ENCODE results near the gene EHD4.

The EHD4 gene

DNA sequence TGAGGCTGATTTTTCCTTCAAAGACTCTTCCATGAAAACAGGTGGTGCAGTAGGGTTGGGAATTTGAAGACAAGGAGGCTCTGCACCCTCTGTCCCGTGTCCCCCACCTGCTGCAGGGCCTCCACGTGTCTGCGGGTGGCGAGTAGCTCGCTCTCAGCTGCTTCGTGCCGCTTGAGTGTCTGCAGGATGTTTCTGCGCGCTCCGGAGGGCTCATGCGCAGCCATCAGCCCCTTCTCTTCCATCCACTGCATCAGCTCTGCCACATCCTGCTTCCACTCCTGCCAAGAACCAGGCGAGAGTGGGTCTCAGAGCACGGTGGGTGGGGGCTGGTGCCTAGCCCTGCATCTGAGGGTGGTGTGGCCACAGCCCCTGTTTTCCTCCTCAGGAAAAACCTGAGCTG lies 96.3 kb downstream of the EHD4 start:
- no peak for DNase-seq

DNA sequence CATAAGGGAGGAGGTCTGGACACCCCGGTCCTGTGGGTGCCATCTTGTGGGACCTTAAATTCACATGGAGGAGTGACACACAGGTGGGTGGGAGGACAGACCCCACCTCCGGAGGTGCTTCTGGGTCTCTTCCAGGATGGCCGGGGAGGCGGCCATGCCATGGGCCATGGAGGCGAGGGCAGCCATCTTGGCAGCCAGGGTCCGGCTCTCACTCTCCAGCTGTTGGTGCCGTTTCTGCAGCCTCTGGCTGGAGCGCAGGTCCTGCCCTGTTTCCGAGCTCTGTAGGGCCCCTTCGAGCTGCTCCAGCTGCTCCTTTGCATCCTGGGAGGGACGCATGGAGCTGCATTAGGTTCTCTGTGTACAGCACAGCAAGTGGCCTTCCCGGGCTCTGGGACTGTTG lies 97.6 kb downstream of the EHD4 start:
- no peak for DNase-seq

DNA sequence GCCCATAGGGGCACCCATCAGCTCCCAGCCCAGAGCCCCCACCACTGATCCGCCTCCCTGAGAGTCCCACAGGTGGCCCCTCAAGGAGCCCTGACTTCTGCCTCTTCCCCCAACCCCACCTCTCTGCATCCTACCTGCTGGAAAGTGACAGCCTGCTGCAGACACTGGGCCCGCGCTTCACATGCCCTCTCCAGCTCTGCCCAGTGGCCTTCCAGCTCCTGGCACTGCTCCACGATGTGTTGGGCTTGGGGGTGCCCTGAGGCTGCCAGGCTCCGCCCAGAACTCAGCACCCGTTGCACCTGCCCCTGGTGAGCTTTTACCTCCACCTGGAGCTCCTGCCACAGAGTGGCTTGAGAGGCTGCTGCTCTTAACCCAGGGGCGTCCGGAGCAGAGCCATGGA lies 98.6 kb downstream of the EHD4 start:
- no peak for DNase-seq

DNA sequence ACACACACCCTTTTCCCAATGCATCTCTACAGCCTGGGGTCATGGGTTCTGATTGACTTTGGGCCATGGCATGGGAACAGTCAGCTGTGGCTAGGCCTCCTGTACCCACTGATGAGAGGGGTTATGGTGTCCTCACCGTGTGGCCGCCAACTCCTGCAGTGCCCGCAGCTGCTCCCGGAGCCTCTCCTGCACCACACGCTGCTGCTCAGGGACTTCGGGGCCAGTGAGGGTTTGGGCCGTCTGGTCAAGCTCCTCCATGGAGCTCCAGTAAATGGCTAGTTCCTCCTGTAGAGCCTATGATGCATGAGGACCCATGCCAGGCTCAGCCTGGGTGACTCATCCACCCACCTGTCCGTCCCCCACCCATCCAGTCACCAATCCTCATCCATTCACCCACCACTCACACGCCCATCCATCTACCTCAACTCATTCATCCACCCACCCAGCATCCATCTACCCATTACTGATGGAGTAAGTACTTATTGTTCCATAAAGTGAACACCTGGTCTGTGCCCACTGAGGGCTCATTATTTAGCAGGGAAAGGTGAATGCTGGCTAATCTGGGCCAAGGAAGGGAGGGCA lies 100.1 kb downstream of the EHD4 start:
- DNase-seq: no peak

DNA sequence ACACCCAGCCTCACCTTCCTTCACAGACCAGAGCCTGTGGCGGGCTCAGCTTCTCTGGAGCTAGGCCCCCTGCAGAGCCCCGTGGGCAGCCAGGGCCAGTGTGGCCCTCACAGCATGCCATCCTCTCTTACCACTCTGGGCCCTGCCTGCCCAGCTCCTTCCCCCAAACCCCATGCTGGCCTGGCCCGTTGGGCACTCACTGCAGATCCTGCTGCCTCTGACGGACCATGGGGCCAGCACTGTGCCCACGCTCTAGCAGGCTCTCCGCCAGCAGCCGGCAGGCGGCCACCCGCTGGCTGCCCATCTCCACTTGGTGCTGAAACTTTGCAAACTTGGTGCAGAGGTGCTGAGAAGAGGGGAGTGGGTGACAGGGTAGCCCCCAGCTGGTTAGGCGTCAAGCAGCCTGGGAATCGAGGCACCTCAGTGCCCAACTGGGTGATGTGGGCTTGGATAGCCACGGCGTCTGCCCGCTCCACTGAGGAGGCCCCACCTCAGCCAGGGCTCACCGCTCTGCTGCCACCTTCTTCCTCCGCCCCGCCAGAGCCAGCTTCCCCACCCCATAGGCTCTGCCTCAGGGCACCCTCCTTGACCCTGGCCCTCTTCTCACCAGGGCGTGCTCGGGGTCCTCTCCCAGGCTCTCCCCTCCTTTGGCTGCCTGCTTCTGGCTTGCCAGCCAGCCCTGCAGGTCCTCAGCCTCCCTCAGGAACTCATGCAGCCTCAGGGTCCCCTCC lies 101.0 kb downstream of the EHD4 start:
- no peak for DNase-seq

DNA sequence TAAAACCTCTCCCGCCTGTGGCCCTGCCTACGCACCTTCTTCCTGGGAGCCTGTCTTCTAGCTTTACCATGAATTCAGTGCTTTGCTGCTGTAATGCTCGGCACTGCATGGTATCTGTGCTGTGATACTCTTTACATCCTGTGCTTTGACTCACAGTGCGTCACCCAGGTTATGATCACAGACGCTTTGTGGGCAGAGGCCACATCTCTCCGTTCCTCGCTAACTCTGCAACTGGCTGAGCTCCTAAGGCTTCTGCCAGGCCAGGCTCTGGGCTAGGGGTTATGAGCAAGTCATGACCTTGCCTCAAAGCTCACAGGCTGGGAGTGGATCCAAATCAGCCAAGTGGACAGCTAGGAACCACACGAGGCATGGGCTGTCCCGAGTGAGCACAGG lies 101.7 kb downstream of the EHD4 start:
- peak; percentile 43 for DNase-seq

DNA sequence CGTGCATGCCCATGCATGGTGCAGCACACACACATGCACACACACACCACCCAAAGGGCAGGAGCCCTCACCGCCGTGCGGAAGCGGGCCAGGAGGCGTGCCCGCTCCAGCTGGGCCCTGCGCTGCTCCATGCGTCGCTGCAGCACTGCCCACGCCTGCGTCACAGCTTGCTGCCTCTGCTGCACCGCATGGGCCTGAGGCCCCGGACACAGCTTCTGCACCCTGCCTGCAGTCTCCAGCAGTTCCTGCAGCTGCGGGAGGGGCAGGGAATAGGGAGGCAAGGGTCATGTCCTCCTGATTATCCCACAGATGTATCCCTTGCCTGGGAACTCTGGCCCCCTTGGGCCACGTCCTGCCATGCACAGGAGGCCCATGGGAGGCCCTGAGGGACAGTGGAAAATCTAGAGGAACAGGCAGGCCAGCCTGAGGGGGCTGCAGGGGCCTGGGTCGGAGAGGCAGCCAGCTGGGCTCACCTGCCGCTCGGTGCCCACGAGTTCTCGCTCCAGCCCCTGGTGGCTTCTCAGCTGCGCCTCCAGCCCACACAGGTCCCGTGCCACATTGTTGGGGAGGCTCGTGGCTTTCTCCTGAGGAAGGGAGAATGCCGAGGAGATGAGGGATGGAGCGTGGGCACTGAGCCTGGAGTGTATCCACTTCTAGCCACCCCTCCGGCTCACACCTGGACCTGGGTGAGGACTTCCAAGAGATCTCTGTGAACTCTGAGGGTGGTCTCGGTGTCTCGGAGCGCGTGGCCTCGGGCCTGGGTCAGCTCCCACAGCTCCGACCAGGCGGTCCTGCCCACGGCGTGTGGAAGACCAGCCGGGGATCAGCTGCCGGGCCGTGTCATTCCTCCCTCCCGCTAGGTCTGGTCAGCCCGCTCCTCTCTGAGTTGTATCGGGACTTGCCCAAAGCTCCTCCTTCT lies 102.3 kb downstream of the EHD4 start:
- no peak for DNase-seq

DNA sequence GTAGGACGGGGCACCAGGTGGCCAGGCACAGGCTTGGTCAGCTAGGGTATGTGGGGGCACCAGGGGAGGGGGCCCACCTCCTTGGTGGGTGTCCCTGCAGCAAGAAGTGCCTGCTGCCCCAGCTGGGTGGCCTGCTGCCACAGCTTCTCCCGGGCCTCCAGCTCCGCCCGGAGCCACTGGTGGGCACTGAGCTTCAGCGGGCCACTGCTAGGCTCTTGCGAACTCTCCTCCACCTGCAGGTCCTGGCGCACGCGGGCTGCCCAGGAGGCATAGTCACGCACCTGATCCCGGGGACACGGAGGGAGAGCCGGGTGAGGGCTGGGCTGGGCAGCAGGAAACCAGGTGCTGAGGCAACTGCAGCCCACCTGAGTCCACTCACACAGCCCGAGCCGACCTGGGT lies 104.0 kb downstream of the EHD4 start:
- DNase-seq: no peak

DNA sequence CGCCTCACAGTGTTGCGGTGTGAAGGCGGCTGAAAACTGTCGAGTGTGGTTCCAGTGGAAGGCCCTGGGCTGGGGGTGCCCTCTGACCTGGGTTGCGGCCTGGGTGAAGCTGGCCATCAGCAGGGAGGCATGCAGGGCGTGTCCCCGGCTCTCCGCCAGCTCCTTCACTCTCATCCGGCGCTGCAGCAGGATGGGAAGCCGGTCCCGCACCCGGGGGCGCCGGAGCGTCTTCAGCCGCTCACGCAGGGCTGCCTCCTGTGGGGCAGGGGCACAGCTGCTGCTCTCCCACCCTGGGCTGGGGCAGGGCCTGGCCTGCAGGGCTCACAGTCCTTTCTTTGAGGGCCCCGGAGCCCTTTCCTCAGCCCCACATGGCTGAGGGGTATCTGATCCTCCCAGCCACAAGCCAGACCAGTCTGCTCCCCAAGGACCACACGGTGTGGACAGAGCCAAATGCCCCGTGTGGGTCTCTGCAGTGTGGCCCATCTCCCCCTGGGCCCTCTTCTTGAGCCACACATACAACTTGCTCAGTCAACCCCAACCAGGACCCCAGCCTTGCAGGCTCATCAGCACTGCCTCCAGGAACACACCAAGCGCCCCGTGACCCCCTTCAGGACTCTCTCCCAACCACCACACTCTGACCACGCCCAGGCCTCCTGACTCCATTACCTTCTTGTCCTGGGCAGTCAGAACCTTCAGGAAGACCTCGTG lies 105.3 kb downstream of the EHD4 start:
- DNase-seq: no peak

DNA sequence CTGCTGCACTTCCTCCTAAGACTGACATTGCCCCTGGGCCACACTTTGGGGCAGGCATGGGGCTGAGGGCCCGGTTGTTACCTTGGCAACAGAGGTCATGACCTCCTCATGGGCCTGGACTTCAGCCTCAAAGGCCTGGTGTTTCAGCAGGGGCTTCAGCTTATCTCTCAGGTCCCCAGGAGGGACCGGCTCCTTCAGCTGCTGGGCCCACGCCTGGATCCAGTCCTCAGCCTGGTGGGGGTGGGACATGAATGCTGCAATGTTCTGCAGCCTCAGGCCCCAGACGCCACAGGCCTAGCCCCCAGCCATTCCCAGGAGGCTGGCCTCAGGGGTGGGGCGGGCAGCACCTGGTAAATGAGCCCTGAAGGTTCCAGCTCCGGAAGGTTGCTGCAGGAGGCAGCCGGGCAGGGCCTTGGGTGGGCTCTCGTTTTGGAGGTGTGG lies 106.1 kb downstream of the EHD4 start:
- no peak for DNase-seq

DNA sequence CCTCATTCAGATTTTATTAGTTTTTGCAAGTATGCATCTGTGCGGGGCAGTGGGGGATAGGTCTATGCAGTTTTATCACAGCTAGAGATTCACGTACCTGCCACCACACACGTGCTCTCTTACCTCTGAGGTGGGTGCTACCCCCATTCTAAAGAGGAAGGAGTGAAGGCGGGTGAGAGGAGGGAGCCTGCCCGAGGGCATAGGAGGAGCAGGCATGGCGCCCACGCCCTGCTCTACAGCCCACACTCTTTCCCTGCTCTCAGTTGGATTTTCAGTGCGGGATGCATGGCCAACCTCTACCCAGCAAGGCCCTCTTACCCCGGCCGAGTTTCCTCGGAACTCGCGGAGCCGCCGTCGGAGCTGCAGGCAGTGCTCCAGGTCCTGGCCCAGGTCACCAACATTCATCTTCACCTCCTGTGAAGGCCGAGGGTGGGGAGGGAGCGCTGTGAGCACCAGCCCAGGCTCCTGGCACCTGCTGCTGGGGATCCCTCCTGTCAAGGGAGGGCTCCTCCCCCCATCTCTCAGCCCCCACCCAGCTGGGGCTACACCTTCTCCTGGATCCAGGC lies 106.8 kb downstream of the EHD4 start:
- DNase-seq: no peak

DNA sequence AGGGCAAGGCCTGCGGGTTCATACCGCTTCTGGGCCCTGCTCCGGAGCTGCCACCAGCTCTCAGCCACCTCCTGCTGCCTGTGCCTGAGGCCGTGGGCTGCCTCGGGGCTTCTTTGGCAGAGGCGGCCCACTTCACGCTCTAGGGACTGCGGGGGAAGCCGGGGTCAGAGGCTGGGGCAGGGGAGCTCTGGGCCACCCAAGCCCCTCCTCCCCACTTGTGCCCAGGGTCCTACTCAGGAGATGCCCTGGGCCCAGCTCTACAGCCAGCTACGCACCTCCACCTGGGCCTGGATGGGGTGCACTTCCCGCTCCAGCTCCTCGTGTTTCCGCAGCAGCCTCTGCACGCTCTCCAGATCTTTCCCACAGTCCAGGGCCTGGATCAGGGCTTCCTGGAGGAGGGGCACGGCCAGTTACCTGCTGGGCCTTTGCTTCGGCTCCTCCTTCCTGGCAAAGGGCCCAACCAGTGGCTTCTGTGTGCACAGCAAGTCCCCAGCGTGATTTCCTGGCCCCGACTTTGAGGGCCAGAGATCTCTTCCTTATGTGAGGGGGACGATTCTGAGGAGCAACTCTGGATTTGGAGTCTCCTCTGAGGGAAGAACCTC lies 109.7 kb downstream of the EHD4 start:
- no peak for DNase-seq

DNA sequence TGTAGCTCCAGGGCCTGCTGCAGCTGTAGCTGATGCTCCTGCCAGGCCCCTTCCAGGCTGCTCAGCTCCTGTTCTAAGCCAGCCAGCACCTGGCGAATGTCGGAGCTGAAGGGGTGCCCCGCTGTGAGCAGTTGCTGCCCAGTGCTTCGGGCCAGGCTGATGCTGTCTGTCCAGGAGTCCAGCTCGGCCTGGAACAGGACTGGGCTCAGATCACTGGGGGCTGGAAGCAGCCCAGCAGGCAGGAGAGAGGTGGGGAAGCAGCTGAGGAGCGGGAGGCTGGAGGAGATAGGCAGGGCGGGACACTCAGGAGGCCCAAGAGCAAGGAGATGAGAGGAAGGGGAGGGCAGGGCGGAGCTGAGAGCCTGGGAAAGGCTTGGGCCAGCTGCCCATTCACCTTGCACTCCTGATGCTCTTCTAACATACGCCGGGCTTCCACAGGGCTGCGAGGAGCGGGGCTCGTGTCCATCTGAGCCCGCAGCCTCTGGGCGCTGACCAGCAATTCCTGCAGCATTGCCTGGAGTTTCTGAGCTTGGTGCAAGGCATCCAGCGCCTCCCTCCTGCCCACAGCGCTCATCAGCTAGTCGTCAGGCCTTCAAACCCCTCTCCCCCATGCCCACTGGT lies 110.5 kb downstream of the EHD4 start:
- DNase-seq: no peak

DNA sequence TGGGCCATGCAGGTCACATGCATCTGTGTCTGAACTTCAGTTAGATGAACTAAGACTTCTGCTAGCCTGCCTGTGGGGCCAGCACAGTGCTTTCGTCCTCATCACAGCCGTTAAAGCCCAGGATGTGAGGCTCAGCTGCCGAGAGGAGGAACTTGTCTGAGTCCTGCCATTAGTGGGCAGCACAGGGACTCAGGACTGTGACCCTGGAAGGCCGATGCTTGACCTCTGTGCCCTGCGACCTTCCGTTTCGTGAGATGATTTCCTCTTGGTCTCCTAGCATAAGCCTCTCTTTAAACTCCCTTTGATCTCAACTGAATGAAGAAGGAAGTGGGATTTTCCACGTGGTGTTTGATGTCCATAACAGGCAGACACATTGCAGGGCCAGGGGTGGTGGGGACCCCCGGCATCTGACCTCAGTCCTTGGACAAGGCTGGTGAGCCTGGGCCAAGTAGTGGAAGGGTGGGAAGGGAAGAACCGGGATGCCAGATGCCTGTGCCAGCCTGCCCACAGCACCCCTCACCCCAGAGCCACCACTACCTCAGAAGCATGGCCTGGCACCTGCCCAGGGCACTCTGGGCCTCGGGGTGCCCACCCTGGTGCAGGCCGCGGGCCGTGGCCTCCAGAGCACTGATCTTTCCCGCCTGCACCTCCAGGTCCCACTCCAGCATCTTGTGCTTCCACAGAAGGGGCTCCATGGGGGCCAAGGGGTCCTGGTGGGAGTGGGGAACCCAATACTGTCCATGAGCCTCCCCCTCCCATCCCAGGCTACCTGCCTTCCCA lies 112.1 kb downstream of the EHD4 start:
- DNase-seq: no peak

DNA sequence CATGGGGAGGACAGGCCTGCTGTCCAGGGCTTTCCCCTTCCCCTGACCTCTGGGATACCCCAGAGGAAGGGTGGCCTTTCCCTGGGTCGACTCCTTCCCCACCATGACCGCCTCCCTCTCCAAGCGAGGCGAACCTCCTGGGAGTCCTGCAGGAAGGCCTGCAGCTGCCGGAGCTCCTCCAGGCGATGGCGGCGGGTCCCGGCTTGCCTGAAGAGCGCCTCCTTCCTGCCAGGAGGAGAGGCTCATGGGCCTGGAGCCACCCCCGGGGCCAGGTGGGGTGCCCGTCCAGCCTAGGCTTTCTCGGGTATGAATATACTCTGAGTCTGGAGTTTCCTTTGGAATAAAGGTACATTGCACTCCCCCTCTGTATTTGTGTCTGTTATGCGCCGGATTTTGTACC lies 113.6 kb downstream of the EHD4 start:
- no peak for DNase-seq

DNA sequence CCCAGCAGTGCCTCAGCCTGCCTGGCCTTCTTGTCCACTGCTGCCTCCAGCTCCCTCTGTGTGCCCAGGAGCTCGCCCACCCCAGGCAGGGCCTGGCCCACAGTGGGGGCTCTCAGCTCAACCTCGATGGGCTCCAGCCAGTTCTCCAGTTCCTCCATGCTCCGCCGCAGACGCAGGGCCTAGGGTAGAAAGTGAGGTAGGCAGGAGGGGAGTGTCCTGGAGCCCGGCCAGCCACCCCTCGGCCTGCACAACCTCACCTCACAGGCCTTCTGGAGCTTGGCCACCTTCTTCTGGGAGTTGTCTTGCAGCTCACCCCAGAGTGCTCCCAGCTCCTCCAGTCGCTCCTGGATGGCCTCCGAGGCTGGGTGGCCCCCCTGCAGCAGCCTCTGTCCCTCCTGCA lies 115.0 kb downstream of the EHD4 start:
- DNase-seq: no peak

DNA sequence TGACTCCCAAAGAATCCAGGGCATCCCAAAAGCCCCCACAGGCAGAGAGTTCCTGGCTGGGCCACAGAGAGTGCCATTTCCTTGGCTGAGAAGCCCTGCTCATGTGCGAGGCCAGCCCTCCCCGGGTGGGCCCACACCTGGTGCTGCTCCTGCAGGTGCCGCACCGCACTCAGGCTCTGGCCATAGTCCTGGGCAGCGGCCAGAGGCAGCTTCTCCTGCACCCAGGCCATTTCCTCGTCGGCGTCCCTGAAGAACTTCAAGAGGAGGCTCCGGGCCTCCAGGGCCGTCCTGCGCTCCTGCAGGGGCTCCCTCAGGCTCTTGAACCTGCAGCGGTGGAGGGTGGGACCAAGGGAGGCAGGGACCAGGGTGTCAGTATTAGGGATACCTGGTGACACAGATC lies 115.6 kb downstream of the EHD4 start:
- DNase-seq: no peak

DNA sequence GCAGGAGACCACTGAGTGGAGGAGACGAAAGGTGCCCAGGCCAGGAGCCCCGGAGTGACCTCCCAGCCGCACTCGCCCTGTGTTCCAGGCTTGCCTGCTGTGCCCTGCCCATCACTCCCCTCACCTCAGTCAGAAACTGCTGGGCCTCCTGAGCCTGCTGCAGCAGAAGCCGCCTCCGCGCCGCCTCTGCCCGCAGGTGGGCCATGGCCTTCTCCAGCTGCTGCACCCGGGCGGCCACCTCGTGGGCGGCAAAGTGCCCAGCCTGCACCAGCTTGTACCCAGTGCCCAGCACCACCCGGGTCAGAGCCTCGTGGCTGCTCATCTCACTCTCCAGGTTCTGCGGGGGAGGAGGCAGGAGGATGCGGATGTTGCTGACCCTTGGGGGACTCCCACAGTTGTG lies 116.1 kb downstream of the EHD4 start:
- no peak for DNase-seq

DNA sequence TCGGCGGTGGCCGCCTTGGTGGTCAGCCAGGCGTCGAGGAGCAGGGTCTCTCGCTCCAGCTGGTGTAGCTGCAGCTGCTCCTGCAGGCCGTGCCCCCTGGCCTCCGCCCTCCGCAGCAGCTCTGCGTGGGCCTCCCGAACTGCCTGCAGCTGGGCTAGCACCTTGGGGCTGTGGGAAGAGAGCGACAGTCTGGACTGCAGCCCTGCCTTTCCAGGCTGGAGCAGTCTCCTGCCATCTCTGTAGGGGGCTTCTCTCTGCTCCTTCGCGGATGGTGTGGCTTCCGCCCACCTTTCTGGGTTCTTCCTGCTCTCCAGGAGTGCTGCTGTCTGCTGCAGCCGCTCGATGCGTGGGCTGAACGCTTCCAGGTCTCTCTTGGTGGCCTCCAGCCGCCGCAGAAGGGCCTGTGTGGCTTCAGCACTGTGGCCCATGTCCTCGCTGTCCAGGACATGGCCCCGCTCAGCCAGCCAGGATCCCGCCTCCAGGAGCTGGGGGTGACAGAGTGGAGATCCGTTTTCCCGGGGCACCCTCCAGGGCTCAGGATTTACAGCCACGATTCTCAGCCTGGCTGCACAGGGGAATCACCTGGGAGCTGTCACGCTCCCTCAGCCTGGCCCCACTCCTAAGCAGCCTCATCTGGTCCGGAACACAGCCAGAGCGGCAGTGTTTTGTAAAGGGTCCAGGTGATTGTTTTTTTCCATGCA lies 116.9 kb downstream of the EHD4 start:
- no peak for DNase-seq

DNA sequence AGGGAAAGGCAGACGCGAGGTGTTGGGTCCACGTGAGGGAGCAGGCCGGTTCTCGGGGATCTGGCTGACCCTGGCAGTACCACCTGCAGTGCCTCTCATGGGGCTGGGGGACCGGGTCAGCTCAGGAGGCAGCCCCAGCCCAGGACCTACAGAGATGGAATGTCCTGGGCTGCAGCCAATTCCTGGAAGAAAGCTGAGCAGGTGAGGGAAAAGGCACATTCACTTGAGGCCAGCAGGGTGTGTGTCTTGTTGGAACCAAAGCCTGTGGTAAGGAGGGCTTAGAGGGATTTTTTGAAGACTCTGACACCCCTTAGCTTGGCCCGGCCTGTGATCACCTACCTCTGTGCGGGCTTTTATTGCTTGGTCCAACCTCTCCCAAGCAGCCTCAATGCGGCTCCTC lies 117.9 kb downstream of the EHD4 start:
- no peak for DNase-seq

DNA sequence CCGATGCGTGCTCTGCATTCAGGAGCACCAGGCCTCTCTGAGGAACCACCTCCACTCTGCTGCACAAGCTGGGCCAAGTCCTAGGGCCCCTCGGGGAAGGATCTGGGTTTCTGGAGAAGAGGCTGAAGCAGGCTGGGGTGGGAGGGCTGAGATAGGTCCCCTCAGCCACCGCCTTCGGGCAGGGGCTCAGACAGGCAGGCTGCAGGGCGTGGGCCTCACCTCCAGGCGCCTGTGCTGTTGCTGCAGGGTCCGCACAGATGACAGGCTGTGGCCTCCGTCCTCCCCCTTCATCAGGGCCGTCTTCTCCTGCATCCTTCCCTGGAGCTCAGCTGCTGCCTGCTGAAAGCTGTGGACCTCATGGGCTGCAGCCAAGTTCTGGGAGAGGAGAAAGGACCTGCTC lies 118.5 kb downstream of the EHD4 start:
- no peak for DNase-seq
